ENCODE measurements around the gene TMPRSS6. TPM values are rescaled to one million over a fixed set of nuclear protein-coding genes. Genes with fewer than 3 reads are reported as not detected.

The TMPRSS6 gene
- 0.74 TPM for polyA plus RNA-seq (2012; ENCODE audit: insufficient read depth, insufficient read length, low read depth)

- no peaks in the 10 kb centered on the region for H3K36me3 ChIP-seq
- no peaks in the 10 kb centered on the region; the same call in 1 of the 2 replicates for H3K4me1 ChIP-seq
- TF ChIP-seq CTCF (IDR thresholded peaks at IDR 0.05; ENCODE audit: low read depth, low read length) = no peak
- DNase-seq = no peak
- no peaks in the 10 kb centered on the region for H3K27me3 ChIP-seq
- no peak within 1 kb of the TSS for H3K4me3 ChIP-seq (ENCODE audit: low read depth, low read length)
- no peaks in the 10 kb centered on the region for H3K9me3 ChIP-seq
These were observed at the start of gene TMPRSS6 for GRCh38 chr22:37109242-37109917. Gene TMPRSS6 (minus strand): TSS chr22:37109713. CDS start chr22:37103417, 6,296 bp downstream.

- Histone ChIP-seq H3K36me3 (no peaks in the 10 kb centered on the region), H3K4me3 (ENCODE audit: low read depth, low read length) (no peak overlapping the region), H3K27me3 (no peaks in the 10 kb centered on the region), H3K4me1 (no peaks in the 10 kb centered on the region), H3K9me3 (no peaks in the 10 kb centered on the region)
- no peak for TF ChIP-seq CTCF (IDR thresholded peaks at IDR 0.05; ENCODE audit: low read depth, low read length)
- no peak for DNase-seq
These were observed 49.4 kb upstream of the TMPRSS6 start for GRCh38 chr22:37158963-37159290.

DNA sequence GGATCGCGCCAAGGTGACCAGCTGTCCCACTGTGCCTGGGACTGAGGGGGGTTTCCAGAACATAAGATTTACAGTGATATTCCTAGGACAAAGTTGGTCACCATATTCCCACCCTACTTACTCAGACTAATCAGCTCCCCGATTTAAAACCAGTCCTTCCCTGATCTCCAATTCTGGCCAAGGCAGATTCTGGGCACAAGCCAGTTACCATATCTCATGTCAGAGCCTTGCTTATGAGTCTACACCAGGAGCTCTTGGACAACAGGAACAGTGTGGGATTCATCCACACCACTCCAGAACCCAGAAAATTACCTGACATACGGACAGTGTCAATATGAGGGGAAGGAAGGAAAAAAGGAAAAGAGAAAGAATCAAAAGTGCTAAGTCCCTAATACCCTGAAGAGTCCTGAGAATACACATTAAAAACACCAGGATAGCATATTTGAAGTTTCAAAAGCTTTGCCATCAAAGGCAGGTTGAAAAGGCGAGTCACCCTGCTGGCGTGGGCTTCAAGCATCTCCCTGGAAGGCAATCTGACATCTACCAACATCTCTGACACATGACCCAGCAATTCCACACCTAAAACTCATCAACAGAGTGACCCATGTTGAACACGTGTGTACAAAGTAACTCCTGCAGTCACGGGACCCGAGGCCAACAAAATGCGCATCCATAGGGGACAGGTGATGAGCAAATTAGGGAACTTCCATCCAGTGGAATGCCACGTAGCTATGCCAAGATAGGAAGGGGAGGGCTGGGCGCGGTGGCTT, 48.2 kb upstream of the TMPRSS6 start:
- DNase-seq = no peak
- Histone ChIP-seq H3K27me3 (no peaks in the 10 kb centered on the region), H3K4me1 (no peaks in the 10 kb centered on the region), H3K9me3 (no peaks in the 10 kb centered on the region), H3K36me3 (no peaks in the 10 kb centered on the region), H3K4me3 (ENCODE audit: low read depth, low read length) (no peak overlapping the region)
- TF ChIP-seq CTCF (IDR thresholded peaks at IDR 0.05; ENCODE audit: low read depth, low read length) = no peak

DNA sequence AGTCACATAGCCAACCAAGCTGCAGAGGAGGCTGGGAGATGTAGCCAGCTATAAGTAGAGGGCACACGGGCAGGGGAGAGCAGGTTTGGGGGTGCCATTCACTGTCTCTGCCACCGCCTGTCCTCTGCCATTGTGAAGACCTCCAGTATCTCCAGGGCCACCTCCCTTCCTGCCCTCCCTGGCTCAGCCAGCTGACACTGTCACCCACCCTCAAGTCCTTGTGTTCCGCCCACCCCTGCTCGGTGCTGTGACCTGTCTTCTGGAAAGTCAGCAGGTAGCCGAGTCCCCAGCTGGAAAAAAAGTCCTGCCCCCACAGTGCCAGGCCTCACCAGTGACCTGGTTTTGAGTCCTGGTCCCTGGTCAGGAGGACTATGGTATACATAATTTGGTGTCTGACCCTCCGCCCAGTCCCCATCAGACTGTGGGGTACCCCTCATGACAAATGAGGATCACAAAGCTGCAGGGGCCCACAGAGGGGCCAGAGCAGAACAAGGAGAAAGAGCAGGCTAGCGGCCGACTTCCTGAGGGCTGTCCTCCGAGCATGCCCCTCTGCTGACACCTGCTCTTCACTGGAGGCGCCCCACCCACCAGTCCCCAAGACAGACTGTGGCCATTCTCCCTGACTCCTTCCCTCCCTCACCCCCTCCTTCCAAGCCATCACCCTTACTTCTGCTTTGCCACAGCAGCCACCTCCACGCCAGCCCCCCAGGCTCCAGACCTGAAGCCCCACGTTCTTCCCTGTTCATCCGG, 47.3 kb upstream of the TMPRSS6 start:
- H3K27me3 ChIP-seq = no peaks in the 10 kb centered on the region
- no peaks in the 10 kb centered on the region for H3K4me1 ChIP-seq
- no peak overlapping the region for H3K4me3 ChIP-seq (ENCODE audit: low read depth, low read length)
- H3K36me3 ChIP-seq = no peaks in the 10 kb centered on the region
- no peak for DNase-seq
- no peaks in the 10 kb centered on the region for H3K9me3 ChIP-seq
- TF ChIP-seq CTCF (IDR thresholded peaks at IDR 0.05; ENCODE audit: low read depth, low read length) = no peak

DNA sequence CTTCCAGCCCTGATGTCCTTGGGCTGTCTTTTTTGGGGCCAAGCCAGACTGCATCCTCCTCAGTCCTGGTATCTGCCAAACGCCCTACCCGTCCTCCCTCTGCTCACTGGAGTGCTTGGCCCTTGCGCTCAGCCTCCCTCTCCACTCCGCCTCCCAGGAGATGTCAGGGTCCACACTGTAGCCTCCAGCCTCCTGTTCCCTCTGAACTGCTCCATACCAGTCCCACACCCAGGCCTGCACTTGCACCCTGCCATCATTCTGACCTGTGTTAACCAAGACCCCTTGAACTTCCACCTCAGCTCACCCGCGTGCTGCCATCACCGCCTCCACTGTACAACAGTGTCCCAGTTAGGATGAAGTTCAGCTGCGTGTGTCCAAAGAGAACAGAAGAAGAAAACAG, 46.5 kb upstream of the TMPRSS6 start:
- H3K4me3 ChIP-seq (ENCODE audit: low read depth, low read length) = no peak overlapping the region
- H3K4me1 ChIP-seq = no peaks in the 10 kb centered on the region
- no peak for DNase-seq
- no peaks in the 10 kb centered on the region for H3K36me3 ChIP-seq
- no peaks in the 10 kb centered on the region for H3K27me3 ChIP-seq
- no peak for TF ChIP-seq CTCF (IDR thresholded peaks at IDR 0.05; ENCODE audit: low read depth, low read length)
- H3K9me3 ChIP-seq = no peaks in the 10 kb centered on the region

Data from BE2C (cell line).